Colonic mucosa (tissue), 4 donors: ENCODE data around the gene MASTL. TPM values are rescaled to one million over a fixed set of nuclear protein-coding genes. Genes with fewer than 3 reads are reported as not detected.

Source experiments
- DNase-seq: peaks from one replicate; pipeline ENCODE4 v3.0.0-alpha.2; 2020
- H3K27ac ChIP-seq: fragments of 200-600 bp; one replicate; pipeline ENCODE4 v1.8.0; 2021
- H3K27me3 ChIP-seq: fragments of 200-600 bp; one replicate; pipeline ENCODE4 v1.8.0; 2021
- H3K36me3 ChIP-seq: fragments of 200-600 bp; one replicate; pipeline ENCODE4 v1.8.0; 2021
- H3K4me1 ChIP-seq: fragments of 200-600 bp; one replicate; pipeline ENCODE4 v1.8.0; 2021; ENCODE audit warnings: mild to moderate bottlenecking
- H3K4me3 ChIP-seq: fragments of 200-600 bp; one replicate; pipeline ENCODE4 v1.8.0; 2021
- H3K9ac ChIP-seq, 2 donors: one replicate each; pipeline ENCODE4 v1.7.0; 2013; ENCODE audit warnings: control low read depth in 2 of 2, low read depth in 2 of 2, low read length in 2 of 2
- H3K9me3 ChIP-seq: fragments of 200-600 bp; one replicate; pipeline ENCODE4 v1.8.0; 2021
- intact Hi-C: fragments of 100-400 bp; cut with DNase I; formaldehyde crosslinking; loops from one replicate; pipeline ENCODE4 v1.14.1; 2022
- total RNA-seq, 2 donors: library from RNA; stranded (reverse); fragmentation: NEBNext Ultra II Directional in 1 of 2; extraction: Animal tissue kit (Norgen Biotek cat#: 25700) in 1 of 2; gene quantifications; one replicate each; pipeline ENCODE4 v1.2.1, GENCODE V29; 2021
- TF ChIP-seq, protein P1 (sequence below): fragments of 200-600 bp; IDR thresholded peaks from one replicate; pipeline ENCODE4 v1.8.0; 2022; ENCODE audit warnings: antibody characterized with exemption, mild to moderate bottlenecking
- donor health status: healthy.
- donor health status: DM: no; HTN: no; CAD: no.
- donor health status: DM: no; HTN: no; CAD: no.

Gene MASTL
- total RNA-seq, 2 donors from 2014 or later, result 6.4 to 9.1 TPM

DNA sequence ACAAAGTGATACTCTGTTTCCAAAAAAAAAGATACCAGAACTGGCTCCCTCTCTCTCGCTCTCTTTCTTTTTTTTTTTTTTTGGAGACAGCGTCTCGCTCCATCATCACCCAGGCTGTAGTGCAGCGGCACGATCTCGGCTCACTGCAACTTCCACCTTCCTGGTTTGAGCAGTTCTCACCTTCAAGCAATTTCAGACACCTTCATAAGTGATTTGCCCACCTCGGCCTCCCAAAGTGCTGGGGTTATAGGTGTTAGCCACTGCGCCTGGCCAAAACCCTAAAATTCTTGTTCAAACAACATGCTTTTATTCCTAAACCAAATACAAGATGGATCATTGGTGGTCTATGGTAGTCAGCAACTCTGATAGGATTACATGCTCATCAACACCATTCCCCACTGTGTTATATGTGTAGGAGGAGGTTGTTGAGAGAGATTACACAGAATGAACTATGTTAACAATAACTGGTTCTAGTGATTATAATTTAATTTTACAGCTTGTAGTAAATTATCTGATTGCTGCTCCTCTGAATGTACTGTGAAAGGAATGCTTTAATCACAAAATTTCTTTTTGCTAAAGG lies 69.9 kb downstream of the MASTL start:
- Histone ChIP-seq H3K27me3 (no peaks in the 10 kb centered on the region), H3K27ac (no peak overlapping the region), H3K4me3 (no peak overlapping the region), H3K4me1 (no peaks in the 10 kb centered on the region), H3K36me3 (peaks cover 5% of the 10 kb centered on the region), H3K9ac (no peak overlapping the region), H3K9me3 (no peaks in the 10 kb centered on the region)
- intact Hi-C loops, result loop anchor here (10.0 kb wide), 3 partner anchors 60 to 130 kb away; no protein-coding TSS in a partner anchor
- no peak for DNase-seq
- TF ChIP-seq, protein P1, sequence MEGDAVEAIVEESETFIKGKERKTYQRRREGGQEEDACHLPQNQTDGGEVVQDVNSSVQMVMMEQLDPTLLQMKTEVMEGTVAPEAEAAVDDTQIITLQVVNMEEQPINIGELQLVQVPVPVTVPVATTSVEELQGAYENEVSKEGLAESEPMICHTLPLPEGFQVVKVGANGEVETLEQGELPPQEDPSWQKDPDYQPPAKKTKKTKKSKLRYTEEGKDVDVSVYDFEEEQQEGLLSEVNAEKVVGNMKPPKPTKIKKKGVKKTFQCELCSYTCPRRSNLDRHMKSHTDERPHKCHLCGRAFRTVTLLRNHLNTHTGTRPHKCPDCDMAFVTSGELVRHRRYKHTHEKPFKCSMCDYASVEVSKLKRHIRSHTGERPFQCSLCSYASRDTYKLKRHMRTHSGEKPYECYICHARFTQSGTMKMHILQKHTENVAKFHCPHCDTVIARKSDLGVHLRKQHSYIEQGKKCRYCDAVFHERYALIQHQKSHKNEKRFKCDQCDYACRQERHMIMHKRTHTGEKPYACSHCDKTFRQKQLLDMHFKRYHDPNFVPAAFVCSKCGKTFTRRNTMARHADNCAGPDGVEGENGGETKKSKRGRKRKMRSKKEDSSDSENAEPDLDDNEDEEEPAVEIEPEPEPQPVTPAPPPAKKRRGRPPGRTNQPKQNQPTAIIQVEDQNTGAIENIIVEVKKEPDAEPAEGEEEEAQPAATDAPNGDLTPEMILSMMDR, result no peak

DNA sequence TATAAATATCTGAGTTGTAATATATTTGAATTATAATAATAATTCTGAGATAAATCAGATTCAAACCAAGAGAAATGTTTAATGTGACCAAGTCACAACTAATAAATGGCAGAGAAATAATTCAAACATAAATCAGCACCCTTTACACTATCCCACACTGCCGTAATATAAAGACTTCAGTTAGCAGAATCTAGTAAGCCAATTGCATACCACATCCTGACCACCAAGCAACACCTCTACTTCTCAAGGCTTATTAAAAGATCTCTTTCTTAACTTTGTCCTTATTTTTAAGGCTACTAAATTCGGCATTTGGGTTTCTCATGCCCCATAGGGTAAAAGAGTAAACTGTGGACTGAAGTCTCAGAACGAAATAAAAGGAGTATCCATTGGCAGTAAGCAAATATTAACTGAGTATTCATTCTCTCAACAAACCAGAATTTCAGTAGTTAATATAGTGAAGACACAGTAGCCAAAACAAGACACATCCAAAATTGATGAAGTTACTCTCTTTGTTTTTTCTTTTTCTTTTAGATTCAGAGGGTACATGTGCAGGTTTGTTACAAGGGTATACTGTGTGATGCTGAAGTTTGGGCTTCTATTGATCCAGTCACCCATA lies 70.6 kb downstream of the MASTL start:
- H3K9ac ChIP-seq, result no peak overlapping the region
- TF ChIP-seq, protein P1, result no peak
- no peaks in the 10 kb centered on the region for H3K9me3 ChIP-seq
- DNase-seq, result no peak
- H3K4me3 ChIP-seq, result no peak overlapping the region
- no peak overlapping the region for H3K27ac ChIP-seq
- H3K36me3 ChIP-seq, result peaks cover 5% of the 10 kb centered on the region
- no peaks in the 10 kb centered on the region for H3K27me3 ChIP-seq
- intact Hi-C loops, result loop anchor here (10.0 kb wide), 3 partner anchors 59 to 129 kb away; no protein-coding TSS in a partner anchor
- H3K4me1 ChIP-seq, result no peaks in the 10 kb centered on the region

DNA sequence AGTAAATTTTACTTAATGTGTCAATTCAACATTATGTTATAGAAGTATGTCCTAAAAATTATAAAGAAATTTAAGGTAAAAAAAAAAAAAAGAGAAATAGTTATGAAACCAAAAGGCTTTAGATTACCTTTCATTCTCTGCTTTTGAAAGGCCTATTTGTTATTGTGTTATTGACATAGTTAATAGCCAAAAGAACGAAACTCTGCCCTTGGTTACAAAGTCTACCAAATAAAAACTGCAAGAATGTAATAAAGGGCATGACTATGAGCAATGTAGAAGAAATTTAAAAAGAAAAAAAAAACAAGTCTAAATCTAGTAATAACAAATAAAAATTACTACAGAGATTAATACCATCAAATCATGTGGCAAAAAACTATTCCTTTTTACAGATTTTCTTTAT lies 74.9 kb downstream of the MASTL start:
- intact Hi-C loops, result no loop called here
- no peaks in the 10 kb centered on the region for H3K4me1 ChIP-seq
- no peak overlapping the region for H3K9ac ChIP-seq
- no peak overlapping the region for H3K27ac ChIP-seq
- H3K27me3 ChIP-seq, result no peaks in the 10 kb centered on the region
- H3K9me3 ChIP-seq, result no peaks in the 10 kb centered on the region
- TF ChIP-seq, protein P1, result no peak
- DNase-seq, result no peak
- no peak overlapping the region for H3K4me3 ChIP-seq
- no peaks in the 10 kb centered on the region for H3K36me3 ChIP-seq

DNA sequence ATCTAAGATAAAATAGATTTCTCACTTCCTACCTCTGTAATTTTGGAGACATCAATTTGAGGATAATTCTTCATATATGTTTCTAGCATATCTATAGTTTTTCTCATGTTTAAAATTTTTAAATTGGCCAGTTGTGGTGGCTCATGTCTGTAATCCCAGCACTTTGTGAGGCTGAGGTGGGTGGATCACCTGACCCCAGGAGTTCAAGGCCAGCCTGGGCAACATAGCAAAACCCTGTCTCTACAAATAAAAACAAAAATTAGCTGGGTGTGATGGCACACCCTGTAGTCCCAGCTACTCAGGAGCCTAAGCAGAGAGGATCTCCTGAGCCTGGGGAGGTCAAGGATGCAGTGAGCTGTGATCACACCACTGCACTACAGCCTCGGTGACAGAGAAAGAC lies 80.6 kb downstream of the MASTL start:
- Histone ChIP-seq H3K9ac (peak overlapping the region in 1 of 2 donors; percentile 12), H3K36me3 (no peaks in the 10 kb centered on the region), H3K27ac (no peak overlapping the region), H3K4me1 (peaks cover 6% of the 10 kb centered on the region), H3K4me3 (no peak overlapping the region), H3K27me3 (no peaks in the 10 kb centered on the region), H3K9me3 (no peaks in the 10 kb centered on the region)
- DNase-seq, result no peak
- TF ChIP-seq, protein P1, result no peak
- intact Hi-C loops, result no loop called here

Other genes with a start within 250 kb of the MASTL start
- 1 to 10 TPM; 5.1 to 7.0 TPM for gene ANKRD26, start 54.9 kb upstream of the MASTL start, total RNA-seq
- gene YME1L1, start 968 bp upstream of the MASTL start, total RNA-seq, result 100 to 1,000 TPM; 102 to 113 TPM
- gene ACBD5, start 85.4 kb downstream of the MASTL start, total RNA-seq, result 10 to 100 TPM; 32.3 to 52.4 TPM